ENCODE data around the gene TPX2. TPM values are rescaled to one million over a fixed set of nuclear protein-coding genes. Genes with fewer than 3 reads are reported as not detected.

Gene TPX2
- total RNA-seq, 2 donors from 2014 or later: not detected

DNA sequence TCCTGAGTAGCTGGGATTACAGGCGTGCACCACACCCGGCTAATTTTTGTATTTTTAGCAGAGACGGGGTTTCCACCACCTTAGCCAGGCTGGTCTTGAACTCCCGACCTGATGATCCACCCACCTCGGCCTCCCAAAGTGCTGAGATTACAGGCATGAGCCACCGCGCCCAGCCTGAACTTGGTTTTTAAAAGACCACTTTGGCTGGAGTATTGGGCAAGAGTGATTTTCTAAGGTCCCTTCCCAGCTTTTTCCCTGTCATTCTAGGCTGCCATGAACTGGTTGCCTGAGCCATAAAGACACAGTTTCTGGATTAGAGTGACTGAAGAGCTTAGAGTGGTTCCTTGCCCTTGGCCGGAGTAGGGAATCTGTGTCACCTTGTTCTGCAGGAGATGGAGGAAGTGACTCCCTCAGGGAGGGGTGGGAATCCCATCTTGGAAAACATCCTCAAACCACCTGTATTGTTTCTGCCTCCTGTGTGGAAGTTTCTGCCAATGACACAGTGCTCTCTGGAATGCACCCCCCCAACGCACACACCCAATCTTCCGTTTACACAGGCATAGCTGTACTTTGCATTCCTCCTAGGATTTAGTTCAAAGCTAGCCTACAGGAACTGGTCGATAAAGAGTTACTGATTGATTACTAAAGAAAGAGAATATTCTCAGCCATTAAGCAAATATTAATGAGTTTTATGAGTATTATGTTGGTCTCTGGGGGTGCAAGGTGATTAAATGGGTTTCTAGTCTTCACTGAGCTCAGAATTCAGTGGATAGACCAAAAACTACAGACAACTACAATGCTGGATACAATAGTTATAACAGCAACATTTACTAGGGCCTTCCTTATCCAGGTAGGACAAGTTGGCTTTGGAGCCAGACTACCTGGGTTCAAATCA, 34.6 kb upstream of the TPX2 start:
- WGBS, 2 donors: 52 to 53% methylated on average over 11 of the region's 11 CpGs
- H3K4me1 ChIP-seq: peaks cover 86% of the 10 kb centered on the region
- DNase-seq (peak; percentile 86 to 93 (median 90)), ATAC-seq (peak; percentile 97)
- no peaks in the 10 kb centered on the region for H3K27me3 ChIP-seq
- TF ChIP-seq, protein P1, sequence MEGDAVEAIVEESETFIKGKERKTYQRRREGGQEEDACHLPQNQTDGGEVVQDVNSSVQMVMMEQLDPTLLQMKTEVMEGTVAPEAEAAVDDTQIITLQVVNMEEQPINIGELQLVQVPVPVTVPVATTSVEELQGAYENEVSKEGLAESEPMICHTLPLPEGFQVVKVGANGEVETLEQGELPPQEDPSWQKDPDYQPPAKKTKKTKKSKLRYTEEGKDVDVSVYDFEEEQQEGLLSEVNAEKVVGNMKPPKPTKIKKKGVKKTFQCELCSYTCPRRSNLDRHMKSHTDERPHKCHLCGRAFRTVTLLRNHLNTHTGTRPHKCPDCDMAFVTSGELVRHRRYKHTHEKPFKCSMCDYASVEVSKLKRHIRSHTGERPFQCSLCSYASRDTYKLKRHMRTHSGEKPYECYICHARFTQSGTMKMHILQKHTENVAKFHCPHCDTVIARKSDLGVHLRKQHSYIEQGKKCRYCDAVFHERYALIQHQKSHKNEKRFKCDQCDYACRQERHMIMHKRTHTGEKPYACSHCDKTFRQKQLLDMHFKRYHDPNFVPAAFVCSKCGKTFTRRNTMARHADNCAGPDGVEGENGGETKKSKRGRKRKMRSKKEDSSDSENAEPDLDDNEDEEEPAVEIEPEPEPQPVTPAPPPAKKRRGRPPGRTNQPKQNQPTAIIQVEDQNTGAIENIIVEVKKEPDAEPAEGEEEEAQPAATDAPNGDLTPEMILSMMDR (IDR thresholded peaks at IDR 0.05): peak in 1 of 7 experiments; percentile 7
- TF ChIP-seq POLR2A (IDR thresholded peaks at IDR 0.05): peak in 2 of 3 donors; percentile 49 to 65
- H3K27ac ChIP-seq: peak overlapping the region; percentile 94 to 96 (median 94)
- no peaks in the 10 kb centered on the region for H3K9me3 ChIP-seq
- H3K36me3 ChIP-seq (replicated peaks in 1 of 2; ENCODE audit: insufficient read depth in 1 of 2, low read depth in 2 of 2): no peaks in the 10 kb centered on the region
- no peak overlapping the region for H3K4me3 ChIP-seq
- intact Hi-C loops (cut with DNase I): no loop called here

DNA sequence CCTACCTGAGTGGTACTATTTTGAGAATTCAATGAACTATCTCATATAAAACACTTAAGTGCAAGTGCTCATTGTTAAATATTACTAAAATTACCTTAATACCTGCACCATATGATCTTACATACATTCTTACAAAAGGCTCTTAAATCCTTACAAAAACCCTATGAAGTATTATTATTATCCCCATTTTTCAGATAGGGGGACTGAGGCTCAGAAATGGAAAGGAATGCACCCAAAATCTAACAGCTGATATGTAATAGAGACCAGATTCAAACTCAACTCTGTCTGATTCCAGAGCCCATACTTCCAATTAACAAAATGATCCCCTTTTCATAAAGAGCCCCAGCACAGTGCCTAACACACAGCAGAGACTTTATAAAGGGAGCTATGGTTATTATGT, 33.9 kb upstream of the TPX2 start:
- H3K4me3 ChIP-seq: no peak overlapping the region
- no peaks in the 10 kb centered on the region for H3K27me3 ChIP-seq
- TF ChIP-seq, protein P1 (IDR thresholded peaks at IDR 0.05): no peak
- no peak for TF ChIP-seq POLR2A (IDR thresholded peaks at IDR 0.05)
- peak overlapping the region; percentile 94 to 96 (median 94) for H3K27ac ChIP-seq
- H3K9me3 ChIP-seq: no peaks in the 10 kb centered on the region
- peaks cover 86% of the 10 kb centered on the region for H3K4me1 ChIP-seq
- no peak for DNase-seq
- no peak for ATAC-seq
- no peaks in the 10 kb centered on the region for H3K36me3 ChIP-seq (replicated peaks in 1 of 2; ENCODE audit: insufficient read depth in 1 of 2, low read depth in 2 of 2)
- intact Hi-C loops (cut with DNase I): no loop called here

DNA sequence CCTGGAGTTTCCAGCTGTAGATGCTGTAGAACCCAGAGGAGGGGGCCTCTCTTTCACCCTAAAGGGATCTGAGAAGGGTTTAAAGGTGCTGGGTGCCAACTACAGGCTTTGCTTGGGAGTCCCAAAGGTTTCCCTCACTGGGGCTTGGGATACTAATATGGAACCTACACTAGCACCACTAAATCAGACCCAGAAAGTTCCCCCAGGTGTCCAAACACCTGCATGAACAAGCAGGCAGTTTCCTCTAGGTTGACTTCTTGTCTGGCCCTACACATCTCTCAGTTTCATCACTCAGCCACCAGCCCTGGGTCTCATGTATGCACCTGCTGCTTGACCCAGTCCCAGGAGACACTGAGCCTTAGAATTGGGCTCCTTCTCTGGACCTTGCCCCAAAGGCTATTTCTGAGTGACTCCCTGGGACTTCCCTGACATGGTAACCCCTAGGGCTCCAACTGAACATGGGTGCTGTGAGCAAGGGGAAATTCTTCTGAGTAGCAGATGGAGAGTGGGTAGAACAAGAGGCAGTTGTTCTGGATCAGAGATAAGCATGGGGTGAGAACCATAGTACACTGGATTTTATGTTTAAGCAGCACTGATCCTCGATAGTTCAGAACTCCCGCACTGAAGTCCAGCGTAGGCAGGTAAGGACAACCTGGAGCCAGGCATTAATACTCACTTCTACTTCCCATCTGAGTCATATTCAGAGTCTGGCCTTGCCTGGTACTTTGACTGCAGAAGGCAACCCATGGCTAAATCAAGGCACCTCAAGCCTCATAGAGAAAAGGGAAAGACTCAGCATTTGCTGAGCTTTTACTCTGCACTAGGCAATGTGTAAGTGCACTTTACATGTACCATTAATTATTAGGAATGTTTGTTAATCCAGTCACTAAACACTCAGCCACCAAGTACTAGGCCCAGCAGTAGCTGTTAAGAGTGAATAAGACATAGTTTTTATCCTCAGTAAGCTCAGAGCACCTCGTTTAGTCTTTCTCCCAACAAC, 33.2 kb upstream of the TPX2 start:
- H3K36me3 ChIP-seq (replicated peaks in 1 of 2; ENCODE audit: insufficient read depth in 1 of 2, low read depth in 2 of 2): no peaks in the 10 kb centered on the region
- H3K27me3 ChIP-seq: no peaks in the 10 kb centered on the region
- no peaks in the 10 kb centered on the region for H3K9me3 ChIP-seq
- no peak overlapping the region for H3K4me3 ChIP-seq
- H3K27ac ChIP-seq: peak overlapping the region; percentile 94 to 96 (median 94)
- 61 to 84% methylated on average over 4 of the region's 4 CpGs for WGBS, 2 donors
- no peak for ATAC-seq
- intact Hi-C loops (cut with DNase I): no loop called here
- TF ChIP-seq, protein P1 (IDR thresholded peaks at IDR 0.05): no peak
- TF ChIP-seq POLR2A (IDR thresholded peaks at IDR 0.05): no peak
- H3K4me1 ChIP-seq: peaks cover 86% of the 10 kb centered on the region
- no peak for DNase-seq

DNA sequence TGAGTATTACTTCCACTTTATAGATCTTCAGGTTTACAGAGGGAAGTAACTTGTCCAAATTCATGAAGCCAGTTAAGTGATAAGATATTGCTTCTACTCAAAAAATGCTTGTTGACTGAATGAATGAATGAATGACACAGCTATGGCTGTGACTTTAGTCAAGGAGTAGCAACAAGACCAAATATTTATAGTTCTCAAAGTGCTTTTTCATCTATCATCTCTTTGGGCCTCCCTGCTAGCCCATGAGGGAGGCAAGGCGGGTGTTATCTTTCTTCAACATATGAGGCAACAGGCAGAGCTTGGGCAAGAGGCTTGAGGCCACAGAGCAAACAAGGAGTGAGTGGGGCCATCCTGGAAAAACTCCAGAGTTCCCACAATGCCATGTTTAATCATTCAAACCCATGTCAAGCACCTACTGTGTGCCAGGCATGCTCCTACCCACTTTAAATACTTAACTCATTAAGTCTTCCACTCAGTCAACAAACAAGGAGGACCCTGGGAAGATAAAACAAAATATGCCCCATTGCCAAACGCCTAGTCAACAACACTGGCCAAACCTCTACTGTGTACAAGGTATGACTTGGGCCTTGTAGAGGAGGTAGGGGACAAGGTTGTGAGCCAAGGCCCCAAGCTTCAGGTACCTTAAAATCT, 32.4 kb upstream of the TPX2 start:
- H3K27ac ChIP-seq: peak overlapping the region; percentile 94 to 96 (median 94)
- H3K27me3 ChIP-seq: no peaks in the 10 kb centered on the region
- no peak overlapping the region for H3K4me3 ChIP-seq
- intact Hi-C loops (cut with DNase I): no loop called here
- no peaks in the 10 kb centered on the region for H3K9me3 ChIP-seq
- H3K36me3 ChIP-seq (replicated peaks in 1 of 2; ENCODE audit: insufficient read depth in 1 of 2, low read depth in 2 of 2): no peaks in the 10 kb centered on the region
- DNase-seq: no peak
- TF ChIP-seq, protein P1 (IDR thresholded peaks at IDR 0.05): no peak
- TF ChIP-seq POLR2A (IDR thresholded peaks at IDR 0.05): no peak
- 81 to 89% methylated on average over 2 of the region's 2 CpGs for WGBS, 2 donors
- peaks cover 89% of the 10 kb centered on the region for H3K4me1 ChIP-seq
- no peak for ATAC-seq
